Measurements from ENCODE around the gene PPP1R37.

Gene PPP1R37, protein sequence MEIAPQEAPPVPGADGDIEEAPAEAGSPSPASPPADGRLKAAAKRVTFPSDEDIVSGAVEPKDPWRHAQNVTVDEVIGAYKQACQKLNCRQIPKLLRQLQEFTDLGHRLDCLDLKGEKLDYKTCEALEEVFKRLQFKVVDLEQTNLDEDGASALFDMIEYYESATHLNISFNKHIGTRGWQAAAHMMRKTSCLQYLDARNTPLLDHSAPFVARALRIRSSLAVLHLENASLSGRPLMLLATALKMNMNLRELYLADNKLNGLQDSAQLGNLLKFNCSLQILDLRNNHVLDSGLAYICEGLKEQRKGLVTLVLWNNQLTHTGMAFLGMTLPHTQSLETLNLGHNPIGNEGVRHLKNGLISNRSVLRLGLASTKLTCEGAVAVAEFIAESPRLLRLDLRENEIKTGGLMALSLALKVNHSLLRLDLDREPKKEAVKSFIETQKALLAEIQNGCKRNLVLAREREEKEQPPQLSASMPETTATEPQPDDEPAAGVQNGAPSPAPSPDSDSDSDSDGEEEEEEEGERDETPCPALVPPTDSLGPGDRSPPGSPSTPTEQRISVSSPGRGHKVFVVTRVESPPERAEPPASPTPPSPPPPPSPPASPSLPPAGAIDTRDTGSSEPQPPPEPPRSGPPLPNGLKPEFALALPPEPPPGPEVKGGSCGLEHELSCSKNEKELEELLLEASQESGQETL

DNA sequence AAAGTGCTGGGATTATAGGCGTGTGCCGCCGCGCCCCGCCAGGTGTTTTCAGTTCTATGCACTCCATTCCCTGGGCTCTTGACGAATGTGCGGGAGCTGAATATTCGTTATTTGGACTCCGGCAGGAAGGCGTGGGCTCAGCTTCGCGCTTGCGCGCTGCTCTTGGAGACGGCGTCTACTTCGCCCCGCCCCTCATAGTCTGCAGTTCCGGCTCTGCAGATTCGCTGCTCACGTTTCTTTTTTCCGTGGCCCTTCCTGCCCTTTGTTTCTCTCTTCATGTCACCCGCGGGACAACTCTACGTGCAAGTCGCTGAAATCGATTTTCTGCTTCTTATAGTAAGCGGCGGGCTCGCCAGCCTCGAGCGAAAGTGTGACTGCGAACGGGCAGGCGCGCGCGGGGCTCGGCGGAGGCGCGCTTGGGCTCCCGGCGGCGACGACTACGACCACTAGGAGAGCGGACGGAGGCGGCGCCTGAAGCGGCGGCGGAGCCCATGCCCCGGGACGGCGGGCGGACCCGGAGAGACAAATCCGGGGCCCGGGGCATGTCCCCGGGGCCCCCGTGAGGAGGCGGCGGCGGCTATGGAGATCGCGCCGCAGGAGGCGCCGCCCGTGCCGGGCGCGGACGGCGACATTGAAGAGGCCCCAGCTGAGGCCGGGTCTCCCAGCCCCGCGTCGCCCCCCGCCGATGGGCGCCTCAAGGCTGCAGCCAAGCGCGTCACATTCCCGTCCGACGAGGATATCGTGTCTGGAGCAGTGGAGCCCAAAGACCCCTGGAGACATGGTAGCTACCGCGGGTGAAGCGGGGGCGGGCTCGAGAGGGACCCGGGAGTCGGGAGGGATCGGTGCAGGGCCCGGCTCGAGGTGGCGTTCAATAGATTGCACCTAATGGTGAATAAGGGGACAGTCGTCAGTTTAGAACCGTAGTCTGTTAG lies at the start of gene PPP1R37:
TSS of gene PPP1R37 (plus strand) at position 433 of the 932 bp plus-strand sequence. CDS start at position 580, 147 bp downstream.
- DNase-seq = peak; percentile 96

DNA sequence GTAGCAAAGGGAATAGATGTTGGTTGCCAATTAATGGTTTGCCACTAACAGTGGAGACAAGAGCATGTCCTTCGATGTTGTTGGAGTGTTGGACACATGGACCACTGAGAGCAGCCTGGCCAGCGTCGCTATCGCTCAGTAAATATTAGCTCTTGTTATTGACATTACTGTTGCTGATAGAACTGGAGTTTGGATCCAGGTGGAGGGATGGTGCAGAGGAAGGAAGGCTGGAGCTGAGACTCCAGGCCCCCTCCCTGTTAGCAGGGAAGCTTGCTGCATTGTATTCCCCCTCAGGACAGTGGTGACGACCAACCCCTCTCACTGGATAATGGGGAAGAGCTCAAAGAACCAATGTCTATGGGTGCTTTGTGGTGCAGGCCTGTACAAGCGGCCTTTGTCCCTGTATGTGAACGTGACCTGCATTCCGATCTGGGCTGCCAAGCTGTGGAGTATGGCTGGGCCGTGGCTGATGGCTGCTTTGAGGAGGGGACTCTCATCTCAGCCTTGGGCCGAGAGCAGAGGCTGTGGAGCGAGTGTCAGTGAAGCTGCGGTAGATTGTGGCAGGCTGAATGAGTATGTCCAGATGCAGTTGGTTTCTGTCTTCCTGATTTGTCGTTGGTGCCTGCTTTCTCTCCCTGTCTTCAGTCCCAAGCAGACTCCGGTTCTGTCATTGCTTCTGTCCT lies 47.2 kb upstream of the PPP1R37 start:
- no peak for DNase-seq

DNA sequence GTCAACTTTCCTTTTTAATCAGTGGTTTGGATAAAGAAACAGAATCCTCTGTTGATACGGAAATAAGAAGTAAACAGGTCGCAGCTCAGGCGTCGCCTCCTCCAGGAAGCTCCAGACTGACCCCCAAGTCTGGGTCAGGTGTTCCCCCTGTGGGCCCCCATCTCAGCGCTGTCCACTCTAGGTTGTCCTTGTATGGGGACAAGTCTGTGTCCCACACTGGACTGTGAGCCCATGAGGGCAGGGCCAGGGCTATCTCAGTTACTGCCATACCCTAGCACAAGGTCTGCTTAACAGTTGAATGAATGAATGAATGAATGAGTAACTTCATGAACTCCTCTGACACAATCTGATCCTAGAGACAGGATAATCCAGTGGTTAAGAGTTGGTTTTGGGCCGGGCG lies 46.6 kb upstream of the PPP1R37 start:
- DNase-seq = no peak

GRCh38 chr19:45047188-45047797 lies 45.7 kb upstream of the PPP1R37 start:
- no peak for DNase-seq

DNA sequence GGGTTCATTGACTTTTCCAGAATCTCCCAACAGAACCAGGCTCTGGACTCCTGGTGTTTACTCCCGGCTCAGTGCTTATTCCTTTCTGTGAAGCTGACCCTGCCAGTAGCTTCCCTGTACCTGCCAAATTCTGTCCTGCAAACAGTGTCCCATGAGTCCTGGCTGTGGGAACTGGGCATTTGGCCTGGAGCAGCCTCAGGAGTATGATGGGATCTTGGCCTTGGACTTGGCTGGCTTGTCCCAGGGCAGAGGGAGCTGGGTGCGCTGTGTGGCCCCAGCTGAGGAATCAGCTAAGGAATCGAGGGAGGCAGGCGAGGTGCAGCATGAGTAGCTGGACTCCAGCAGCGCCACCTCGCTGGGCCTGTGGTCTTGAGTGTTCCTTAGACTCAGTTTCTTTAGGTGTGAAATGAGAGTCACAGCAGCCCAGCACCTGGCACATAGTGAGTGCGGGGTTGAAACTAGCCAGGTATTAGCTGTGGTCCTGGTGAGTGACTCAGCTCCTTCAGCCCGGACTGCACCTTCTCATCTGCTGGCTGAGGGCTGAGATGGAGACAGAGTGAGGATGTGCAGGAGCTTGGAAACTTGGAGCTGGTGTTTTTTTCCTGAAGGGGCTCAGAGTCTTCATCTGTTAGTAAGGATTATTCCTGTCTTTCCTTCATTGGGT lies 43.8 kb upstream of the PPP1R37 start:
- DNase-seq = no peak

DNA sequence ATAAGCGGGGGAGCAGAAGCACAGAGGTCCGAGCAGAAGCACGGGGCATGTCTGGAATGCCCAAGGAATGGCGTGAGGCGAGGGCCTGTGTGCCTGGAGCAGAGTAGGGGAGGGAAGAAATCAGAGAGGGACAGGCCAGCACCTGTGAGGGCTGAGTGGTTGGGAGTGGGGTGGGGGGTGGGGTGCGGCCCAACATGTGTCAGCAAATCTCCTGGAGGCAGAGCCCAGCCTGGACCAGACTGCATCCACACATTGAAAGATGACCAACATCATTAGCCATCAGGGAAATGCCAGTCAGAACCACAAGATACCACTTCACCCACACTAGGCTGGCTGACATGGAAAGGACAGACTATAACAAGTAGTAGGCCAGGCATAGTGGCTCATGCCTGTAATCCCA lies 42.9 kb upstream of the PPP1R37 start:
- DNase-seq = no peak

- no peak for DNase-seq
These were observed 40.9 kb upstream of the PPP1R37 start for GRCh38 chr19:45051929-45052579.

DNA sequence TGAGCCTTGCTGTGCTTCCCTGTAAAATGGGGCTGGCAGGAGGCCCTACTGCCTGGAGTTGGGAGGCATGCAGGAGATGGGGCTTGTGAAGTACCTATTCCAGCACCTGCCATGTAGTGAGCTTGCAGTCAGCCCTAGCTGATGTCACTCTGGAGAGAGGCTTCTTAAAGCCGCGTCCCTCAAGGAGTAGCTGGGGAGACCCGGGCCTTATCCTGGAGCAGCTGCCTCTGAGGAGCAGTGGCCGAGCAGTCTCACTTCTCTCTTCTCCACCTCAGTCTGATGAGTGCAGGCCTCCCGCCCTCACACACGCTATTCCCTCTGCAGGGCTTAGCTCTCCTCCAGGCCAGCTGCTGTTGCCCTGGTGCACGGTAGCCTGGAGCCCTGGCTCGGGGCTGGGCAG lies 36.1 kb upstream of the PPP1R37 start:
- no peak for DNase-seq

- no peak for DNase-seq
These were observed 35.5 kb upstream of the PPP1R37 start for GRCh38 chr19:45057444-45057843.

DNA sequence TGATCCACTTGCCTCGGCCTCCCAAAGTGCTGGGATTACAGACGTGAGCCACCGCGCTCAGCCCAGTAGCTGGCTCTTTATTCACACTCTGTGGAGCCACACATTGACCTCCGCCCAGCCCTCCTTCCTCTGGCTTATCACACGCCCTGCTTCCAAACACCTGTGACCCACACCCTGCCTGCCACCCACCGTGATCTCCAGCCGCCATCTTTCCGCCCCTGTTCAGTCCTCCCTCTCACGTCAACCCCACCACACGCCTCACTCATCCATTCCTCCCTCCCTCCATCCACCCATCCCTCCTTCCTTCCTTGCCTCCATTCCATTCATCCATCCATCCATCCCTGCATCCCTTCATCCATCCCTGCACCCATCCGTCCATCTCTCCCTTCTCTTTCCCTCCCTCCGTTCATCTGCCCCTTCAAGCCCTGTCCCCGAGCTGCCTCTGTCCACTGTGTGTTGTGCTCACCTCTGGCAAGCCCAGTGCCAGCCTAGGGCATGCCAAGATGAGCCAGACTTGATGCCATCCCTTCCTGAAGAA lies 34.3 kb upstream of the PPP1R37 start:
- no peak for DNase-seq

- DNase-seq = peak; percentile 41
These were observed 33.6 kb upstream of the PPP1R37 start for GRCh38 chr19:45059258-45059965.

DNA sequence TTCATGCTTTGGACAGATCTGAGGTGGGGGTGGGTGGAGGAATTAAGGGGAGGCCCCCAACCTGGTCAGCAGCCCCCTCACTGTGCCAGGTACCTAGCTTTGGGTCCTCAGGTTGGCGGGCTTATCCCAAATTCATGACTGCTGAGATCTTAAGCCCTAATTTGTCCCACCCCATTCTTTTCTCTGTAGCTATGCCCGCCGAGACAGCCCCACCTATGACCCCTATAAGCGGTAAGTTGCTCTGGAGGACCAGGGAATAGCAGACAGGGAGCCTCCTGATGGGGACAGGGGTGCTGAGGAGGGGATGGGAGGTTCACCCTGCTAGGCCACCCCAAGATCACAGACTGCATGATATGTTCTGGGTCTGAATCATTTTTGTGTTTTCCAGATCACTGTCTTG lies 31.0 kb upstream of the PPP1R37 start:
- no peak for DNase-seq

DNA sequence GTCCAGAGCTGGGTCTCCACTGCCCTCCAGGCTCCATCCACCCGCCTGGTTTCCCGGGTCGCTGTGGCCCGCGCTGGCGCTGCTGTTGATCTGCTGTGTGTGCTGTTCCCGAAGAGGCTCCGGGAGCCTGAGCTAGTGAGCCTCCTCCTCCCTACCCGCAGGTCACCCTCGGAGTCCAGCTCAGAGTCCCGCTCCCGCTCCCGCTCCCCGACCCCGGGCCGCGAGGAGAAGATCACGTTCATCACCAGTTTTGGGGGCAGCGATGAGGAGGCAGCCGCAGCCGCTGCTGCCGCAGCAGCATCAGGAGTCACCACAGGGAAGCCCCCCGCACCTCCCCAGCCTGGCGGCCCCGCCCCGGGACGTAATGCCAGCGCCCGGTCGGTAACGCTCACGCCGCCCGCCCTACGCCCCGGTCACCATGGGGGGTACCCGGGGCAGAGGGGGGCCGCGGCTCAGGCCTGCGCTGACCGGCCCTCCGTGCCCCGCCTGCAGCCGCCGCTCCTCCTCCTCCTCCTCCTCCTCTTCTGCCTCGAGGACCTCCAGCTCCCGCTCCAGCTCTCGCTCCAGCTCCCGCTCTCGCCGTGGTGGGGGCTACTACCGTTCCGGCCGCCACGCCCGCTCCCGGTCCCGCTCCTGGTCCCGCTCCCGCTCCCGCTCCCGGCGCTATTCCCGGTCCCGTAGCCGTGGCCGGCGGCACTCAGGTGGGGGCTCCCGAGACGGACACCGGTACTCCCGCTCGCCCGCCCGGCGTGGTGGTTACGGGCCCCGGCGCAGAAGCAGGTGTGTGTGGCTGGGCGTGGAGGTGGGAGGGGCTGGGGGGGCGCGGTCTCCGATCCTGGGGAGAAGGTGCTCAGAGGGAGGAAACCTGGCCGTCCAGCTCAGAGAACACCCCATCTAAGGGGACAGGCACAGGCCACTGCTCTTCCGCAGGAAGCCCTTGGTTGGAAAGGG lies 28.9 kb upstream of the PPP1R37 start:
- DNase-seq = no peak

DNA sequence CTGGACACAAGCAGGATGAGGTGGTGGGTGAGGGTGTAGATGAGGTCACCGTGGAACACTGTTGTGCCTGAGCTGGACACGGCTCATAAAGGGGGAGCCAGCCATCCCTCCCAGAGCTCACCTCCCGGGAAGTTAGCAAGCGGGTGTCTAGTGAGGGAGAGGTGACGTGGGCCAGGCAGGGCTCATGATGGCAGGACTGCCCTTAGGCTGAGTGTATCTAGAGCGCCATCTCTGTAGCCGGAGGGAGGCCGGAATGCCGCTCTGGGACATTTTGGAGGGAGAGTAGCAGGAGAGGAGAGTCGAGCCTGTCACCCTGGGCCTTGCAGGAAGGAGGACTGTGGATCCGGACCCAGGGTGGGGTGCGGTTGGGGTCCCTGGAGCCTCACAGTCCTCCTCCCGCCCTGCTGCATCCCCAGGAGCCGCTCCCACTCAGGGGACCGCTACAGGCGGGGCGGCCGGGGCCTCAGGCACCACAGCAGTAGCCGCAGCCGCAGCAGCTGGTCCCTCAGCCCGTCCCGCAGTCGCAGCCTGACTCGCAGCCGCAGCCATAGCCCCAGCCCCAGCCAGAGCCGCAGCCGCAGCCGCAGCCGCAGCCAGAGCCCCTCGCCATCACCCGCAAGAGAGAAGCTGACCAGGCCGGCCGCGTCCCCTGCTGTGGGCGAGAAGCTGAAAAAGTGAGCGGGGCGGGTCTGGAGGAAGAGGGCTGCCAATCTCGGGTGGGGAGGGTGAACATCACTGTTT lies 25.9 kb upstream of the PPP1R37 start:
- DNase-seq = no peak

DNA sequence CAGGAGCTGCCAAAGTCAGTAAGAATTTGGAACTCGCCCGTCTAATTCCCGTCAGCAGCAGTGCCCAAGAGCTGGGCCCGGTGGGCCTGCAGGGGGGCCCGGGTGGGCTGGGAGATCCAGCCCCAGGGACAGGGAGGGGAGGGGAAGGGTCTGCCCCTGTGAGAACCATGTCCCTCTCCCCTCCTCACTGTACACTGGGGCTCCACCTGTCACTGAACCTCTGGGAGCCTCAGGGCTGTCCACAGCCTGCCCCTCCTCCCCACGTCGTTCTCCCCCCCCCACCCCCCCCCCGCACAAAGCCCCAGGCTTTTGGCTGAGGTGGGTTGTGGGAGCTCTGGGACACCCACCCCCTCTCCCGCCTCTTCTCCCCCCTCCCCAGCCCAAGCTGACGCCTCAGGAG lies 24.9 kb upstream of the PPP1R37 start:
- DNase-seq = no peak

- DNase-seq = no peak
These were observed 23.9 kb upstream of the PPP1R37 start for GRCh38 chr19:45069056-45069455.

DNA sequence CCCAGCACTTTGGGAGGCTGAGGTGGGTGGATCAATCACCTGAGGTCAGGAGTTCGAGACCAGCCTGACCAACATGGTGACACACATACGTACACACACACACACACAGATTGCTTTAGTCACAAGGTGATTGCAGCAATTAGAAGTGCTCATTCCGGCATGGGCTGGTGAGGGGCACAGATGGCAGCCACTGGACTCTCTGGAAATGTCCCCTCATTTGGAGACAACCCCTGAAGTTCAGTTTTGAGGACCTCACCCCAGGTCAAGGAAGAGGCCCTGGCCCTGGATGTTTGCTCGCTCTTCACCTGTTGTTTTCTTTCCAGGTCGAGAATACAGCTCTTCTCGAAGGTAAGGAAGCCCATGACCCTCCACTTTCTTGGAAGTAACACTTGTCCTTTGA lies 22.8 kb upstream of the PPP1R37 start:
- no peak for DNase-seq

- no peak for DNase-seq
These were observed 22.0 kb upstream of the PPP1R37 start for GRCh38 chr19:45070861-45071544.
